Right atrium auricular region (tissue), 2 donors: ENCODE data around the gene PPY. TPM values are rescaled to one million over a fixed set of nuclear protein-coding genes. Genes with fewer than 3 reads are reported as not detected.

Experiments
- DNase-seq: peaks from one replicate; pipeline ENCODE4 v3.0.0-alpha.2; 2019; ENCODE audit warnings: low spot score
- H3K27ac ChIP-seq, 2 donors: fragments of 200-600 bp; sonication (generic); 1 replicate in 1 of 2; 2 replicates in 1 of 2; pipeline ENCODE4 v1.5.1; 2016 to 2019
- H3K27me3 ChIP-seq, 2 donors: fragments of 200-600 bp; sonication (generic); one replicate each; pipeline versions ENCODE4 v1.5.1 to v1.6.0; 2017 to 2019
- H3K36me3 ChIP-seq: fragments of 200-600 bp; sonication (generic); one replicate; pipeline ENCODE4 v1.5.1; 2016
- H3K4me1 ChIP-seq, 2 donors: fragments of 200-600 bp; sonication (generic); one replicate each; pipeline versions ENCODE4 v1.5.1 to v1.6.0; 2017 to 2019
- H3K4me3 ChIP-seq, 2 donors: fragments of 200-600 bp; sonication (generic); 1 replicate in 1 of 2; 2 replicates in 1 of 2; pipeline ENCODE4 v1.5.1; 2017 to 2019; ENCODE audit warnings: mild to moderate bottlenecking in 1 of 2, moderate library complexity in 1 of 2
- H3K9me3 ChIP-seq, 2 donors: fragments of 200-600 bp; sonication (generic); one replicate each; pipeline ENCODE4 v1.5.1; 2019
- CTCF ChIP-seq, 2 donors: fragments of 200-600 bp; sonication (generic); IDR thresholded peaks; one replicate each; pipeline ENCODE4 v1.5.1; 2019; ENCODE audit warnings: antibody characterized with exemption in 2 of 2
- total RNA-seq, 2 donors: library from RNA; depleted of rRNA; stranded (reverse); fragments of >200 nt; gene quantifications; one replicate each; pipeline ENCODE4 v1.1.0, GENCODE V29; 2016

The PPY gene
- total RNA-seq, 2 donors from 2014 or later, result not detected

GRCh38 chr17:43905985-43906852 is 36.1 kb downstream of the PPY start:
- Histone ChIP-seq H3K9me3 (no peaks in the 10 kb centered on the region), H3K4me3 (peak overlapping the region; percentile 67 to 84), H3K27ac (peak overlapping the region; percentile 88 to 90), H3K27me3 (no peaks in the 10 kb centered on the region), H3K4me1 (peaks cover 0 to 30% of the 10 kb centered on the region in 2 donors), H3K36me3 (no peaks in the 10 kb centered on the region)
- no peak for TF ChIP-seq CTCF (IDR thresholded peaks at IDR 0.05)
- peak; percentile 85 for DNase-seq

GRCh38 chr17:43905400-43905984 is 36.8 kb downstream of the PPY start:
- no peak for DNase-seq
- no peak for TF ChIP-seq CTCF (IDR thresholded peaks at IDR 0.05)
- H3K27me3 ChIP-seq, result no peaks in the 10 kb centered on the region

GRCh38 chr17:43901861-43902589 is 40.3 kb downstream of the PPY start:
- Histone ChIP-seq H3K9me3 (no peaks in the 10 kb centered on the region), H3K27me3 (no peaks in the 10 kb centered on the region), H3K4me1 (peaks cover 0 to 35% of the 10 kb centered on the region in 2 donors), H3K27ac (no peak overlapping the region), H3K36me3 (no peaks in the 10 kb centered on the region), H3K4me3 (no peak overlapping the region)
- no peak for TF ChIP-seq CTCF (IDR thresholded peaks at IDR 0.05)
- DNase-seq, result no peak

More at GRCh38 chr17:43905400-43905984, 36.8 kb downstream of the PPY start:
- Histone ChIP-seq H3K27ac (peak overlapping the region; percentile 88 to 90), H3K4me1 (peaks cover 0 to 37% of the 10 kb centered on the region in 2 donors), H3K36me3 (no peaks in the 10 kb centered on the region), H3K9me3 (no peaks in the 10 kb centered on the region), H3K4me3 (peak overlapping the region in 1 of 2 donors; percentile 84)

GRCh38 chr17:43900858-43901754 is 41.2 kb downstream of the PPY start:
- Histone ChIP-seq H3K27ac (no peak overlapping the region), H3K27me3 (no peaks in the 10 kb centered on the region), H3K4me1 (peaks cover 0 to 25% of the 10 kb centered on the region in 2 donors), H3K9me3 (no peaks in the 10 kb centered on the region), H3K36me3 (no peaks in the 10 kb centered on the region), H3K4me3 (peak overlapping the region; percentile 20 to 54)
- TF ChIP-seq CTCF (IDR thresholded peaks at IDR 0.05), result no peak
- no peak for DNase-seq
